SK-N-SH (cell line): Measurements from ENCODE around the gene SLC30A10.

ENCODE experiments used
- CTCF ChIP-seq: fragments of 200-600 bp; sonication (generic); IDR thresholded peaks from 2 replicates; pipeline ENCODE4 v1.6.1; 2017; ENCODE audit warnings: antibody characterized with exemption, mild to moderate bottlenecking, moderate library complexity
- NFIC ChIP-seq: IDR thresholded peaks from 2 replicates; pipeline ENCODE4 v1.4.0; 2012; ENCODE audit warnings: borderline replicate concordance
- SMC3 ChIP-seq: IDR thresholded peaks from 2 replicates; pipeline ENCODE4 v1.6.1; 2012; ENCODE audit warnings: low read depth, low read length, improper control_type of control experiment
- TCF12 ChIP-seq: IDR thresholded peaks from 2 replicates; pipeline ENCODE4 v1.4.0; 2012
- YY1 ChIP-seq: IDR thresholded peaks from 2 replicates; pipeline ENCODE4 v1.4.0; 2012; ENCODE audit warnings: low read depth, mild to moderate bottlenecking

GRCh38 chr1:219973213-219973612, 44.9 kb upstream of the SLC30A10 start:
- no peak for TF ChIP-seq TCF12
- TF ChIP-seq CTCF, result no peak
- TF ChIP-seq YY1, result no peak
- no peak for TF ChIP-seq NFIC
- TF ChIP-seq SMC3, result no peak
